K562 (cell line): Measurements from ENCODE around the gene BTNL8. TPM values are rescaled to one million over a fixed set of nuclear protein-coding genes. Genes with fewer than 3 reads are reported as not detected.

ENCODE experiments used
- ATAC-seq: fragments of 200-7000 bp; cut with Tn5 transposase; 3 replicates; pipeline ENCODE4 v1.9.1; 2020; ENCODE audit warnings: moderate library complexity
- BruUV-seq: library from RNA; stranded (reverse); fragments of 400-500 nt; replicated peaks from 2 replicates; lab custom pipeline; 2021; lab: Mats Ljungman, UMichigan
- CTCF ChIA-PET: fragments of 300-600 bp; formaldehyde crosslinking; extraction: SDS; loops from one replicate; lab custom pipeline; 2021; ENCODE audit warnings: low intra/inter-chr PET ratio; lab: Yijun Ruan, JAX
- POLR2A ChIA-PET: fragments of 300-600, 350-650 bp; sonication (Branson Sonifier 250); formaldehyde crosslinking; extraction: SDS; loops from one replicate; lab custom pipeline; 2021; ENCODE audit warnings: antibody characterized with exemption, inconsistent platforms; lab: Yijun Ruan, JAX
- DNase-seq, 4 experiments: peaks; one replicate each; pipeline versions ENCODE4 v3.0.0 to v3.0.0-alpha.2; 2011 to 2018; ENCODE audit warnings: low spot score in 3 of 4, mixed read lengths in 3 of 4; ENCODE audit errors: extremely low read depth in 1 of 4
- FAIRE-seq: peaks from 2 replicates; lab custom pipeline; 2011; peaks lifted over from hg19 to GRCh38; lab: Jason Lieb, UNC
- H2AFZ ChIP-seq: 2 replicates; pipeline ENCODE4 v1.6.0; 2011; ENCODE audit warnings: low read depth, low read length, control low read depth, inconsistent platforms
- H3K27ac ChIP-seq: fragments of 200-600 bp; 3 replicates; pipeline ENCODE4 v1.8.0; 2011; ENCODE audit warnings: low read depth, mild to moderate bottlenecking, control low read depth, inconsistent platforms, low read length, moderate library complexity, mixed read lengths; ENCODE audit errors: extremely low read depth
- H3K27me3 ChIP-seq, 2 experiments: fragments of 300-600 bp in 1 of 2; 2 replicates in 1 of 2; 3 replicates in 1 of 2; pipeline versions ENCODE4 v1.6.0 to v1.8.0; 2011; ENCODE audit warnings: inconsistent platforms in 2 of 2, low read length in 2 of 2, mild to moderate bottlenecking in 1 of 2, mixed read lengths in 1 of 2, moderate library complexity in 1 of 2; ENCODE audit not compliant: control insufficient read depth in 2 of 2, insufficient read depth in 2 of 2
- H3K36me3 ChIP-seq: fragments of 300-600 bp; 3 replicates; pipeline ENCODE4 v1.8.0; 2011; ENCODE audit warnings: mild to moderate bottlenecking, low read length, inconsistent platforms; ENCODE audit not compliant: control insufficient read depth, insufficient read depth
- H3K4me1 ChIP-seq, 2 experiments: fragments of 200-600 bp in 1 of 2; replicated peaks in 1 of 2; 2 replicates in 1 of 2; 3 replicates in 1 of 2; pipeline versions ENCODE4 v1.5.1 to v1.8.0; 2011; ENCODE audit warnings: inconsistent platforms in 2 of 2, low read length in 2 of 2, mild to moderate bottlenecking in 1 of 2, mixed read lengths in 1 of 2, moderate library complexity in 1 of 2; ENCODE audit not compliant: control insufficient read depth in 2 of 2, insufficient read depth in 2 of 2
- H3K4me2 ChIP-seq: 2 replicates; pipeline ENCODE4 v1.6.1; 2011; ENCODE audit warnings: low read length, control low read depth, inconsistent platforms, mixed read lengths; ENCODE audit not compliant: insufficient read depth
- H3K4me3 ChIP-seq: fragments of 200-600 bp; sonication (generic), shearing (Covaris generic); 2 replicates; pipeline ENCODE4 v1.5.1; 2016; ENCODE audit warnings: control low read depth, inconsistent platforms
- H3K79me2 ChIP-seq: fragments of 200-600 bp; 3 replicates; pipeline ENCODE4 v1.8.0; 2011; ENCODE audit warnings: low read length, inconsistent platforms; ENCODE audit not compliant: control insufficient read depth, insufficient read depth
- H3K9ac ChIP-seq, 2 experiments: 2 replicates each; pipeline versions ENCODE4 v1.6.0 to v1.6.1; 2011; ENCODE audit warnings: low read depth in 2 of 2, low read length in 2 of 2, control low read depth in 1 of 2, inconsistent platforms in 1 of 2, mild to moderate bottlenecking in 1 of 2, mixed read lengths in 1 of 2; ENCODE audit not compliant: insufficient read depth in 1 of 2
- H3K9me1 ChIP-seq: one replicate; pipeline ENCODE4 v1.6.0; 2011; ENCODE audit warnings: inconsistent platforms, mild to moderate bottlenecking, low read length, moderate library complexity; ENCODE audit not compliant: control insufficient read depth, insufficient read depth
- H3K9me3 ChIP-seq: replicated peaks from 2 replicates; pipeline ENCODE4 v1.5.1; 2011; ENCODE audit warnings: low read depth, low read length, inconsistent platforms; ENCODE audit not compliant: control insufficient read depth, insufficient read depth
- H4K20me1 ChIP-seq: replicated peaks from 2 replicates; pipeline ENCODE4 v1.6.1; 2011; ENCODE audit warnings: low read length, inconsistent platforms, mixed read lengths; ENCODE audit not compliant: control insufficient read depth, insufficient read depth
- ELF4 ChIP-seq: fragments of 450-650 bp; formaldehyde crosslinking; IDR thresholded peaks from 2 replicates; pipeline ENCODE4 v1.4.0; 2022; ENCODE audit warnings: missing genetic modification characterization
- HSF4 ChIP-seq: fragments of 250-450 bp; sonication (Bioruptor Pico); IDR thresholded peaks from 2 replicates; pipeline ENCODE4 v2.1.2; 2022; ENCODE audit warnings: mild to moderate bottlenecking, moderate library complexity, borderline replicate concordance
- IRF1 ChIP-seq: sonication (generic); formaldehyde crosslinking; IDR thresholded peaks from 2 replicates; pipeline ENCODE4 v1.8.0; 2022; ENCODE audit warnings: missing genetic modification reagents, mild to moderate bottlenecking, borderline replicate concordance
- NFE2 ChIP-seq: IDR thresholded peaks from 2 replicates; pipeline ENCODE4 v1.6.1; 2014; ENCODE audit warnings: antibody characterized with exemption, low read depth
- RBM39 ChIP-seq: fragments of 200-400 bp; formaldehyde crosslinking; optimal IDR thresholded peaks from 2 replicates; pipeline ENCODE3; 2018; ENCODE audit warnings: low read depth, low read length
- SLC30A9 ChIP-seq: fragments of 250-450 bp; sonication (Bioruptor Pico); IDR thresholded peaks from 2 replicates; pipeline ENCODE4 v1.8.0; 2022; ENCODE audit warnings: mild to moderate bottlenecking, moderate library complexity
- TCF15 ChIP-seq: fragments of 250-450 bp; sonication (Bioruptor Pico); IDR thresholded peaks from 2 replicates; pipeline ENCODE4 v1.8.0; 2022; ENCODE audit warnings: moderate library complexity, mild to moderate bottlenecking, inconsistent platforms
- TRIM24 ChIP-seq, 2 experiments: fragments of 450-650 bp; IDR thresholded peaks; 2 replicates each; pipeline ENCODE4 v1.6.1; 2016
- ZNF134 ChIP-seq: fragments of 250-450 bp; sonication (Bioruptor Pico); conservative IDR thresholded peaks from 2 replicates; pipeline ENCODE4 v1.4.0; 2020
- ZNF280B ChIP-seq: fragments of 250-450 bp; sonication (Bioruptor Pico); IDR thresholded peaks from 2 replicates; pipeline ENCODE4 v1.5.1; 2021; ENCODE audit warnings: mild to moderate bottlenecking
- ZNF408 ChIP-seq: fragments of 250-450 bp; sonication (Bioruptor Pico); IDR thresholded peaks from 2 replicates; pipeline ENCODE4 v1.4.0; 2020; ENCODE audit warnings: low read depth, mild to moderate bottlenecking, moderate library complexity
- ZNF695 ChIP-seq: fragments of 450-650 bp; formaldehyde crosslinking; IDR thresholded peaks from 2 replicates; pipeline ENCODE4 v1.4.0; 2020; ENCODE audit warnings: mild to moderate bottlenecking, moderate library complexity
- WGBS: fragments of 100-300 bp; shearing (Covaris generic); methylation state at CpG from one replicate; pipeline ENCODE4 v1.1.6; 2016; ENCODE audit warnings: low coverage, mixed read lengths; ENCODE audit not compliant: insufficient coverage; ENCODE audit errors: missing lambda C conversion rate; 5-methylcytosine and 5-hydroxymethylcytosine counted together
- in situ Hi-C: fragments of 300-500 bp; cut with MboI; formaldehyde crosslinking; loops from 4 replicates; pipeline ENCODE4 v1.15.0; 2018; ENCODE audit warnings: inconsistent platforms, mixed read lengths
- intact Hi-C: fragments of 100-400 bp; cut with micrococcal nuclease; formaldehyde crosslinking; loops from 2 replicates; pipeline ENCODE4 v1.14.2; 2022
- polyA plus RNA-seq, 8 experiments: library from polyadenylated mRNA; depleted of rRNA in 4 of 8; stranded (reverse) in 5 of 8; unstranded in 3 of 8; fragments of >200 nt; fragmentation: Nextera tagmentation in 2 of 8; fragmentation: Illumina TruSeq in 1 of 8; extraction: Ambion mirVana in 2 of 8; extraction: Trizol in 1 of 8; gene quantifications; 2 replicates each; pipeline versions ENCODE4 v1.2.1 to v1.2.3, GENCODE V29; 2011 to 2014; ENCODE audit warnings: inconsistent platforms in 1 of 8, missing spikeins in 1 of 8
- total RNA-seq, 7 experiments: library from RNA; depleted of rRNA in 6 of 7; stranded (reverse); fragments of >200 nt in 6 of 7; fragmentation: Illumina TruSeq in 2 of 7; extraction: Trizol in 2 of 7; gene quantifications; 2 replicates each; pipeline versions ENCODE4 v1.2.1 to v1.2.3, GENCODE V29; 2011 to 2021; ENCODE audit warnings: low replicate concordance in 1 of 7
- TF ChIP-seq, protein P1 (sequence below): fragments of 450-650 bp; conservative IDR thresholded peaks from 2 replicates; pipeline ENCODE4 v1.6.1; 2016; ENCODE audit warnings: missing genetic modification characterization, low read depth, mild to moderate bottlenecking, control low read depth, missing compliant biosample characterization
- TF ChIP-seq, protein P2 (sequence below): fragments of 450-650 bp; IDR thresholded peaks from 2 replicates; pipeline ENCODE4 v1.6.1; 2017; ENCODE audit warnings: antibody characterized with exemption, mild to moderate bottlenecking

The BTNL8 gene
- total and polyA plus RNA-seq, 9 of the 15 experiments (the other 6 are each of a cell fraction or from before 2014, with no cell fraction given), result 0.04 to 0.18 (median 0.07) TPM; not detected in 6

DNA sequence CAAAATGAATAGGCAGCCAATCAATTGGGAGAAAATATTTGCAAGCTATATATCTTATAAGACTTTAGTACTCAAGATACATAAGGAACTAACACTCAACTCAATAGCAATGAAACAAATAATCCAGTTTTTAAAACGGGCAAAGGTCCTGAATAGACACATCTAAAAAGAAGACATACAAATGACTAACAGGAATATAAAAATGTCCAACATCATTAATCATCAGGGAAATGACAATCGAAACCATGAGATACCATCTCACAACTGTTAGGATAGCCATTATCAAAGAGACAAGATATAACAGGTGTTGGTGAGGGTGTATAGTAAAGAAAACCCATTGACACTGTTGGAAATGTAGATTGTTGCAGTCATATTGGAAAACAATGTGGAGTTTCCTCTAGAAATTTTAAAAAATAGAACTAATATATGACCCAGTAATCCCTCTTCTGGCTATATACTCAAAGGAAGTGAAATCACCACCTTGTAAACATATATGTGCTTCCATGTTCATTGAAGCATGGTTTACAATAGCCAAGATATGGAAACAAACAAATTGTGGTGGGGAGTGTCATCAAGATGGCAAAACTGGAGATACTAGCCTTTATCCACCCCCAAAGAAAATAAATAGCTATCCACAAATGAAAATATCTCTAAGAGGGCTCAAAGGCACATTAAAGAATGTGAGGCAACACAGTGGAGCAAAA lies 75.8 kb downstream of the BTNL8 start:
- Histone ChIP-seq H3K36me3 (no peaks in the 10 kb centered on the region), H3K9ac (no peak overlapping the region), H3K4me3 (no peak overlapping the region), H3K27ac (no peak overlapping the region), H3K9me3 (no peaks in the 10 kb centered on the region), H3K9me1 (no peaks in the 10 kb centered on the region), H3K4me1 (no peaks in the 10 kb centered on the region), H3K27me3 (no peaks in the 10 kb centered on the region), H3K79me2 (no peaks in the 10 kb centered on the region), H4K20me1 (no peaks in the 10 kb centered on the region), H3K4me2 (no peak overlapping the region), H2AFZ (no peak overlapping the region)
- intact Hi-C loops, result no loop called here
- ChIA-PET POLR2A (no interaction called here), CTCF (no interaction called here)
- in situ Hi-C loops, result no loop called here
- DNase-seq (no peak), FAIRE-seq (no peak), ATAC-seq (no peak)
- no CpG with 5 or more reads among the region's 2 CpGs for WGBS
- BruUV-seq, result no TSS peak
- no peak for TF ChIP-seq SLC30A9
- no peak for TF ChIP-seq NFE2
- no peak for TF ChIP-seq ZNF408 (CRISPR knock-in tag)
- no peak for TF ChIP-seq ZNF695 (CRISPR knock-in tag)
- TF ChIP-seq ZNF134 (CRISPR knock-in tag), result no peak
- no peak for TF ChIP-seq TCF15 (CRISPR knock-in tag)
- TF ChIP-seq ELF4 (CRISPR knock-in tag), result no peak
- TF ChIP-seq, protein P1, sequence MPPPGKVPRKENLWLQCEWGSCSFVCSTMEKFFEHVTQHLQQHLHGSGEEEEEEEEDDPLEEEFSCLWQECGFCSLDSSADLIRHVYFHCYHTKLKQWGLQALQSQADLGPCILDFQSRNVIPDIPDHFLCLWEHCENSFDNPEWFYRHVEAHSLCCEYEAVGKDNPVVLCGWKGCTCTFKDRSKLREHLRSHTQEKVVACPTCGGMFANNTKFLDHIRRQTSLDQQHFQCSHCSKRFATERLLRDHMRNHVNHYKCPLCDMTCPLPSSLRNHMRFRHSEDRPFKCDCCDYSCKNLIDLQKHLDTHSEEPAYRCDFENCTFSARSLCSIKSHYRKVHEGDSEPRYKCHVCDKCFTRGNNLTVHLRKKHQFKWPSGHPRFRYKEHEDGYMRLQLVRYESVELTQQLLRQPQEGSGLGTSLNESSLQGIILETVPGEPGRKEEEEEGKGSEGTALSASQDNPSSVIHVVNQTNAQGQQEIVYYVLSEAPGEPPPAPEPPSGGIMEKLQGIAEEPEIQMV (tag), result no peak
- TF ChIP-seq IRF1, result no peak
- TF ChIP-seq TRIM24 (IDR thresholded peaks at IDR 0.05), result no peak
- TF ChIP-seq RBM39, result no peak
- TF ChIP-seq, protein P2, sequence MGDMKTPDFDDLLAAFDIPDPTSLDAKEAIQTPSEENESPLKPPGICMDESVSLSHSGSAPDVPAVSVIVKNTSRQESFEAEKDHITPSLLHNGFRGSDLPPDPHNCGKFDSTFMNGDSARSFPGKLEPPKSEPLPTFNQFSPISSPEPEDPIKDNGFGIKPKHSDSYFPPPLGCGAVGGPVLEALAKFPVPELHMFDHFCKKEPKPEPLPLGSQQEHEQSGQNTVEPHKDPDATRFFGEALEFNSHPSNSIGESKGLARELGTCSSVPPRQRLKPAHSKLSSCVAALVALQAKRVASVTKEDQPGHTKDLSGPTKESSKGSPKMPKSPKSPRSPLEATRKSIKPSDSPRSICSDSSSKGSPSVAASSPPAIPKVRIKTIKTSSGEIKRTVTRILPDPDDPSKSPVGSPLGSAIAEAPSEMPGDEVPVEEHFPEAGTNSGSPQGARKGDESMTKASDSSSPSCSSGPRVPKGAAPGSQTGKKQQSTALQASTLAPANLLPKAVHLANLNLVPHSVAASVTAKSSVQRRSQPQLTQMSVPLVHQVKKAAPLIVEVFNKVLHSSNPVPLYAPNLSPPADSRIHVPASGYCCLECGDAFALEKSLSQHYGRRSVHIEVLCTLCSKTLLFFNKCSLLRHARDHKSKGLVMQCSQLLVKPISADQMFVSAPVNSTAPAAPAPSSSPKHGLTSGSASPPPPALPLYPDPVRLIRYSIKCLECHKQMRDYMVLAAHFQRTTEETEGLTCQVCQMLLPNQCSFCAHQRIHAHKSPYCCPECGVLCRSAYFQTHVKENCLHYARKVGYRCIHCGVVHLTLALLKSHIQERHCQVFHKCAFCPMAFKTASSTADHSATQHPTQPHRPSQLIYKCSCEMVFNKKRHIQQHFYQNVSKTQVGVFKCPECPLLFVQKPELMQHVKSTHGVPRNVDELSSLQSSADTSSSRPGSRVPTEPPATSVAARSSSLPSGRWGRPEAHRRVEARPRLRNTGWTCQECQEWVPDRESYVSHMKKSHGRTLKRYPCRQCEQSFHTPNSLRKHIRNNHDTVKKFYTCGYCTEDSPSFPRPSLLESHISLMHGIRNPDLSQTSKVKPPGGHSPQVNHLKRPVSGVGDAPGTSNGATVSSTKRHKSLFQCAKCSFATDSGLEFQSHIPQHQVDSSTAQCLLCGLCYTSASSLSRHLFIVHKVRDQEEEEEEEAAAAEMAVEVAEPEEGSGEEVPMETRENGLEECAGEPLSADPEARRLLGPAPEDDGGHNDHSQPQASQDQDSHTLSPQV, result no peak
- TF ChIP-seq ZNF280B (CRISPR knock-in tag), result no peak
- no peak for TF ChIP-seq HSF4 (CRISPR knock-in tag)
